GM21825 (cell line): ENCODE data around the gene MEGF8.
"Not testable (repeated sequence)": the region's sequence is repeated elsewhere in the genome, so short reads cannot be mapped to it uniquely, and the experiment has no call there.

Experiments
- ATAC-seq: cut with Tn5 transposase; IDR thresholded peaks from one replicate; pipeline ENCODE4 v1.9.1; 2021; ENCODE audit warnings: mild to moderate bottlenecking, moderate library complexity; ENCODE audit not compliant: unreplicated experiment

The MEGF8 gene

GRCh38 chr19:42328854-42329253, 3.4 kb downstream of the MEGF8 start:
- ATAC-seq, result no peak

GRCh38 chr19:42330241-42330711, 4.8 kb downstream of the MEGF8 start:
- ATAC-seq, result no peak

- not testable (repeated sequence) for ATAC-seq
Observed at GRCh38 chr19:42331333-42331732, 5.9 kb downstream of the MEGF8 start.

GRCh38 chr19:42332059-42332458, 6.6 kb downstream of the MEGF8 start:
- no peak for ATAC-seq

GRCh38 chr19:42333018-42333417, 7.6 kb downstream of the MEGF8 start:
- no peak for ATAC-seq

- ATAC-seq, result no peak
Observed at GRCh38 chr19:42333975-42334696, 8.7 kb downstream of the MEGF8 start.

GRCh38 chr19:42334697-42335373, 9.4 kb downstream of the MEGF8 start:
- ATAC-seq, result no peak

- ATAC-seq, result no peak
Observed at GRCh38 chr19:42335374-42335936, 10.0 kb downstream of the MEGF8 start.

- no peak for ATAC-seq
Observed at GRCh38 chr19:42335971-42336370, 10.5 kb downstream of the MEGF8 start.

- not testable (repeated sequence) for ATAC-seq
Observed at GRCh38 chr19:42339126-42339860, 13.9 kb downstream of the MEGF8 start.

GRCh38 chr19:42339922-42340321, 14.5 kb downstream of the MEGF8 start:
- ATAC-seq, result not testable (repeated sequence)

GRCh38 chr19:42343344-42344110, 18.1 kb downstream of the MEGF8 start:
- ATAC-seq, result no peak

- ATAC-seq, result no peak
Observed at GRCh38 chr19:42344336-42344893, 19.0 kb downstream of the MEGF8 start.

GRCh38 chr19:42345191-42345812, 19.9 kb downstream of the MEGF8 start:
- no peak for ATAC-seq

GRCh38 chr19:42348211-42348610, 22.8 kb downstream of the MEGF8 start:
- no peak for ATAC-seq

- ATAC-seq, result no peak
Observed at GRCh38 chr19:42349378-42350107, 24.1 kb downstream of the MEGF8 start.

- ATAC-seq, result no peak
Observed at GRCh38 chr19:42350417-42350816, 25.0 kb downstream of the MEGF8 start.

- ATAC-seq, result no peak
Observed at GRCh38 chr19:42351079-42351735, 25.8 kb downstream of the MEGF8 start.
